HG03060 (cell line): ENCODE measurements around the gene RPS18.

ENCODE experiments used
- ATAC-seq: cut with Tn5 transposase; IDR thresholded peaks from one replicate; pipeline ENCODE4 v1.9.1; 2021; ENCODE audit warnings: low read depth, moderate number of reproducible peaks; ENCODE audit not compliant: unreplicated experiment

RPS18 gene

GRCh38 chr6:33313105-33313708, 41.3 kb downstream of the RPS18 start:
- no peak for ATAC-seq

- ATAC-seq, result no peak
Measured at GRCh38 chr6:33313709-33314514, 42.0 kb downstream of the RPS18 start, which contains the start of gene TAPBP. Gene TAPBP (minus strand): TSS chr6:33314078. CDS start chr6:33314041, 37 bp downstream.

- ATAC-seq, result no peak
Measured at GRCh38 chr6:33314515-33314942, 42.7 kb downstream of the RPS18 start.

DNA sequence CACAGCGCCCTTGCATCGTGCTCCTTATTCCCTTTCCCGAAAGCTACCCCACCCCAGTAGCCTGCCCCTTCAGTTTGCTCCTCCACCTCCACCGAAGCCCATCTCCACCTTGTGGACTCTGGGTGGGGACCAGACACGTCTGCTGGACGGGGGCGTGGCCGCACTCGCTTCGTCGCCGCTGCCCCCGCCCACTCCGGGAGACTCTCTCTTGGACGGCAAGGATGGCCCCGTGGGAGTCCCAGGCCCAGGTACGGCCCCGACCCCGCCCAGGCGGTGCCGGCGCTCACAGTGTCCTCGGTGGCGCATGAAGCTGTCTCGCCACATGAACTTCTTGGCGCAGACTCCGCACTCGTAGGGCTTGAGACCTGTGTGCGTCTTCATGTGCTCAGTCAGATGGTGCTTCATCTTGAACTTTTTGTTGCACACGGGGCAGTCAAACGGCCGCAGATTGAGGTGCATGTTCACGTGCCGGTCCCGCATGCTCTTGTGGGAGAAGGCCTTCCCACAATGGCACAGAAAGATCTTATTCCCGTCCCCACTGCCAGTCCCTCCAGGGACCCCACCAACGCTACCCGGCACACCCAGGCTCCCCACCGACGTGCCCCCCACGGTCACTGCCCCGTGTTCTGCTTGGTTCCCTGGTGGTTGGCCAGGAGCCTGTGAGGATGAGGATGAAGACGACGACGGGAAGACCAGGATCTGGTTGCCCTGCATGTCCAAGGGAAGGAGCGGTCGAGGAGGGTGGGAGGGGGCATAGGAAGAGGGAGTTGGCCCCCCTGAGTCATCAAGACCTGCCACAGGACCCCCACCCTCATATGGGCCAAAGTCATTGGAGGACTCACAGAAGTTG, 43.3 kb downstream of the RPS18 start:
- ATAC-seq, result no peak

- no peak for ATAC-seq
Measured at GRCh38 chr6:33315793-33316602, 44.1 kb downstream of the RPS18 start.

- no peak for ATAC-seq
Measured at GRCh38 chr6:33316603-33317418, 44.9 kb downstream of the RPS18 start.

DNA sequence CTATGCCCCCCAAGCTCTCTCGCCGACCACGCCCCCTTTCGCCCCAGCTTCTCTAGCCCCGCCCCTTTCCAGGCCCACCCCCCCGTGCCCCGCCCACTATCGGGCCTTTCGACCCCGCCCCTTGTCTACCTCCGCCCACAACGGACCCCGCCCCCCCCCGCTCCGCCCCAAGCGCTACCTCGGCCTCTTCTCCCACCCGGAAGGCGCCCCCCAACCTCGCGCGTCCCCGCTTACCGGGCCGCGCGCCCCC, 45.5 kb downstream of the RPS18 start:
- no peak for ATAC-seq

- ATAC-seq, result peak; percentile 37
Measured at GRCh38 chr6:33317669-33318425, 46.0 kb downstream of the RPS18 start, which contains the start of gene ZBTB22. Gene ZBTB22 (minus strand): TSS chr6:33317744. CDS start chr6:33316916, 828 bp downstream.

DNA sequence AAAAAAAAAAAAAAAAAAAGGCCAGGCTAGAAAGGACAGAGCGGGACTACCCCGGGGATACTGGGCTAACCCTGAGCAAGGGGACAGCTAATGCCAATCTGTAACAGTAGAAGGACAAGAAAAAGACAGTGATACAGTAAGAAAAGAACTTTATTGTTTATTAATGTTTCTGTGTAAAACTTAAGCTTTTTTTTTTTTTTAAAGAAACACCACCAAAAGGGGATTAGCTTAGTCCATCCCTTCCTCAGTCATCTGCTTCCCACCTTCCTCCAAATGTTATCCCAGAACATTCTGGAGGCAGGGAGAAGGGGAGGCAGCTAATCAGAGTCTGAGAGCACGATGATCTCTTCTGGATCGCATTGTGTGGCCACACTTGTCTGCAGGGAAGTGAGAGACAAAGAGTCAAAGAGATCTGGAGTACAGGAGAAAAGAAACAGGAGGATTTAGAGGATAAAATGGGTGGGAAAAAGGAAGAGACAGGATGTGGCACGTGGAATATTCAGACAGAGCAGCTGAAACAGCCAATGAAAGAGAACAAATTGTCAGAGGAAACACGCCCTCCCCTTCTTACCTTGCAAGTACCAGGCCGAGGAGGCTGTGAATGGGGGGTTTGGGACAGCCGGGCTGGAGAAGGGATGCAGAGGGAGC, 46.7 kb downstream of the RPS18 start:
- no peak for ATAC-seq

DNA sequence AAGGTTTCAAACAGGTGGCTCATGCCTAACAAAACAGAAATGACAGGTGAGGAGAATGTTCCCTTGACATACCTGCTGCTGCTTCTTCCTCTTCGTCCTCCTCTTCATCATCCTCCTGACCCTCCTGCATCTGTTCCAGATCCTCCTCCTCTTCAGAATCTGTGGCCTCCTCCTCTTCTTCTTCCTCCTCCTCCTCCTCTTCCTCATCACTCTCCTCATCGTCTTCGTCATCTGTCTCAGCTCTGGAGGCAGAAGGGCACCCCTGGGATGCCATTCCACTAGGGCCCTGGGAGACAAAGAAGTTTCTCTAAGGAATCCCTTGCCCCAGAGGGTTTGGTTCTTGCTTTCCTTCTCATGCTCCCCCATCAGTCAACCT, 48.1 kb downstream of the RPS18 start:
- ATAC-seq, result no peak

DNA sequence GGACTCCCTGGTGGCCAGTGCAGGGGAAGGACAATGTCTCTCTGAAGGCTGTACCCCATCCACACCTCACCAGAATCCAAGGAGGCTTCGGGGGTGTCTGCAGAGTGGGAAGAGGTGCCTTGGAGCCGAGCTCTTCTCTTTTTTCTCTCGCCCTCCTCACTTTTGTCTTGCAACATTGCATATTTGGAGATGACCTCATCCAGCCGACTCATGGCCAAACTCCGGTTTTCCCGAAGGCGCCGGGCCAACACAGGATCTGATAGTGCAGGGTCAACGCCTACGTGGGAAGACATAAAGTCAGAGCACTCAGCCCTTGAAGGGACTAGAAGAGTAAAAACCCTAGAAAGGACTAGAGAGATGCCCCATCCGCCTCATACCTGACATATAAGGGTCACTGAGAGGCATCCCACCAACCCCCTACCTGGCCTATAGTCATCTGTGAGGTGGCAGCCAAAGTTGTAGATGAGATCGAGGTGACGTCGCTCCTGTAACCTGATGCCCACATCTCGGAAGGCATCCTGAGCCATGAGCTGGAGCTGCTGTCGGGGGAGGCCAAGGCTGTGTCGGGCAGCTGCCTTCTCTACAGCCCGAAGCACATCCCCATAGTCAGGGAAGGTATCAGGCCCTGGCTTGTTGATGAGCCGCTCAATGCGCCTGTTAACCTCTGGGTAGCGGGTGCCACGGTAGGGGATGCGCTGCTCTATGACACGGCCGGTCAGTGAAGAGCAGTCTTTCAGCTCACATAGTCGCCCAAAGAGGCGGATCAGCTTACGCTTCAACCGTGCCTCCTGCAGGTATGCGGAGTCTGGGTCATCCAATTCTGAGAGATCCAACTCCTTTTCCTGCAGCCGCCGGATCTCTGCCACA, 48.7 kb downstream of the RPS18 start:
- ATAC-seq, result no peak

- ATAC-seq, result no peak
Measured at GRCh38 chr6:33321227-33321626, 49.4 kb downstream of the RPS18 start.

GRCh38 chr6:33323623-33323948, 51.7 kb downstream of the RPS18 start:
- ATAC-seq, result no peak

DNA sequence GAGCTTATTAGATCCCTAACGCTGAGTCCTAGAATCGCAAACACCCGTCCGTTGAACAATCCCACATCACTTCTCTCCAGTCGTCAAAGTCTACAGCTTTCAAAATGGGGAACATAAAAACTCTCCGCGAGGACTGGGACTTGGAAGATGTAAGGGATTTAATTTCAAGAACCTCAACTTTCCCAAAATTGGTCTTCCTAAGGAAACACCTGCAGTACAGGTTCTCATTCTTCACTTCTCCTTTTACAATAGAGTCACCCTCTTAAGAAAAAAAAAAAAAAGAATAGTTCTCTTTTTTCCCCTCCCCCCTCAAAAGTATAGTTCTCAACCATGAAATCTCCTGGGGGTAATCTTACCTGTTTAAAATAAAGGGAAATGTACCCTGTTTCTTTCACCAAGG, 52.2 kb downstream of the RPS18 start:
- ATAC-seq, result no peak
